NCI-H1105 (cell line): ENCODE data around the gene PTPRN2.

ENCODE experiments used
- DNase-seq: peaks from one replicate; lab custom pipeline; 2025; lab: John Stamatoyannopoulos, UW

Gene PTPRN2

GRCh38 chr7:157538321-157538720 is 1049.3 kb downstream of the PTPRN2 start:
- DNase-seq: no peak

- no peak for DNase-seq
These were observed 1050.6 kb downstream of the PTPRN2 start for GRCh38 chr7:157537056-157537455.

GRCh38 chr7:157532068-157532467 is 1055.6 kb downstream of the PTPRN2 start:
- DNase-seq: no peak

GRCh38 chr7:157529768-157530560 is 1057.7 kb downstream of the PTPRN2 start:
- DNase-seq: no peak

- no peak for DNase-seq
These were observed 1058.8 kb downstream of the PTPRN2 start for GRCh38 chr7:157528785-157529341.

- DNase-seq: no peak
These were observed 1059.9 kb downstream of the PTPRN2 start for GRCh38 chr7:157527686-157528085.

GRCh38 chr7:157526913-157527634 is 1060.5 kb downstream of the PTPRN2 start:
- DNase-seq: no peak

GRCh38 chr7:157526005-157526912 is 1061.4 kb downstream of the PTPRN2 start:
- DNase-seq: no peak

- DNase-seq: no peak
These were observed 1062.1 kb downstream of the PTPRN2 start for GRCh38 chr7:157525491-157525915.

- no peak for DNase-seq
These were observed 1062.9 kb downstream of the PTPRN2 start for GRCh38 chr7:157524731-157525130.

- no peak for DNase-seq
These were observed 1063.7 kb downstream of the PTPRN2 start for GRCh38 chr7:157523766-157524421.

GRCh38 chr7:157523371-157523765 is 1064.3 kb downstream of the PTPRN2 start:
- no peak for DNase-seq

- no peak for DNase-seq
These were observed 1064.7 kb downstream of the PTPRN2 start for GRCh38 chr7:157522954-157523353.

- no peak for DNase-seq
These were observed 1065.4 kb downstream of the PTPRN2 start for GRCh38 chr7:157522189-157522588.

- no peak for DNase-seq
These were observed 1065.9 kb downstream of the PTPRN2 start for GRCh38 chr7:157521752-157522151.

GRCh38 chr7:157521061-157521731 is 1066.4 kb downstream of the PTPRN2 start:
- DNase-seq: no peak

- DNase-seq: no peak
These were observed 1067.4 kb downstream of the PTPRN2 start for GRCh38 chr7:157520249-157520648.

- no peak for DNase-seq
These were observed 1067.8 kb downstream of the PTPRN2 start for GRCh38 chr7:157519798-157520244.

- no peak for DNase-seq
These were observed 1068.4 kb downstream of the PTPRN2 start for GRCh38 chr7:157519246-157519645.

GRCh38 chr7:157518514-157519175 is 1069.0 kb downstream of the PTPRN2 start:
- no peak for DNase-seq
